ENCODE data around the gene ITCH. TPM values are rescaled to one million over a fixed set of nuclear protein-coding genes. Genes with fewer than 3 reads are reported as not detected.
"Not testable (repeated sequence)": the region's sequence is repeated elsewhere in the genome, so short reads cannot be mapped to it uniquely, and the experiment has no call there.

The ITCH gene
- total and polyA plus RNA-seq, 2 of the 8 experiments (the other 6 are each of a cell fraction or from before 2014, with no cell fraction given) = 3.9 to 45.2 TPM

- WGBS, 2 experiments (ENCODE audit: extremely low coverage in 1 of 2, insufficient coverage in 1 of 2, insufficient read length in 1 of 2, insufficient replicate concordance in 2 of 2, low coverage in 1 of 2, low lambda C conversion rate in 2 of 2, missing lambda C conversion rate in 1 of 2) = 98% methylated on average over 3 of the region's 4 CpGs; no CpG with 5 or more reads in 1 of the 2 experiments
These were observed 34.9 kb upstream of the ITCH start for GRCh38 chr20:34328207-34328606.

More at GRCh38 chr20:34328207-34328606, 34.9 kb upstream of the ITCH start:
- CTCF ChIA-PET (ENCODE audit: partially characterized antibody) = interaction anchor here (1.2 kb wide), 1 partner anchor 16 kb away, joined by 5 read pairs; no protein-coding TSS in a partner anchor
- H2BK20ac ChIP-seq (ENCODE audit: low read length); H3K14ac ChIP-seq (ENCODE audit: insufficient read length); H4K91ac ChIP-seq (replicated peaks; ENCODE audit: insufficient read length, low read length); H4K20me1 ChIP-seq (replicated peaks in 1 of 2; ENCODE audit: control insufficient read depth in 1 of 2, insufficient read depth in 2 of 2, low read length in 2 of 2); H3K56ac ChIP-seq (replicated peaks; ENCODE audit: insufficient read length, low read depth, low read length); H2AK5ac ChIP-seq (ENCODE audit: low read depth, low read length); H4K8ac ChIP-seq (ENCODE audit: extremely low read depth, insufficient read depth, low read length); H3K36me3 ChIP-seq (ENCODE audit: control insufficient read depth in 2 of 4, insufficient read depth in 4 of 4, low read length in 3 of 4); H3K4me2 ChIP-seq (ENCODE audit: insufficient read depth in 1 of 2, low read depth in 2 of 2, low read length in 2 of 2); H2BK12ac ChIP-seq (ENCODE audit: low read depth, low read length); H3K9me3 ChIP-seq (ENCODE audit: insufficient read depth in 2 of 2, low read depth in 1 of 2, low read length in 1 of 2); POLR2A ChIA-PET (ENCODE audit: partially characterized antibody); FAIRE-seq; H3K79me1 ChIP-seq (ENCODE audit: low read depth, low read length); H3K23ac ChIP-seq (ENCODE audit: insufficient read length); H3K79me2 ChIP-seq (ENCODE audit: control insufficient read depth in 1 of 2, insufficient read depth in 2 of 2, low read length in 2 of 2); H3K4me3 ChIP-seq (ENCODE audit: extremely low read depth in 1 of 4, insufficient read depth in 2 of 4, low read depth in 3 of 4, low read length in 4 of 4); H2BK5ac ChIP-seq (ENCODE audit: low read depth, low read length); DNase-seq (ENCODE audit: low read depth in 1 of 2, low spot score in 2 of 2); H4K5ac ChIP-seq (ENCODE audit: insufficient read length, low read depth, low read length); H2BK120ac ChIP-seq (replicated peaks; ENCODE audit: low read depth, low read length); H3K4ac ChIP-seq (replicated peaks; ENCODE audit: insufficient read length, low read depth, low read length); H3K27ac ChIP-seq (ENCODE audit: low read depth, low read length); H2AFZ ChIP-seq (ENCODE audit: low read length); H2BK15ac ChIP-seq (ENCODE audit: low read length); H3K4me1 ChIP-seq (replicated peaks in 1 of 4; ENCODE audit: control insufficient read depth in 3 of 4, insufficient read depth in 4 of 4, low read length in 3 of 4); H3K23me2 ChIP-seq (ENCODE audit: low read depth, low read length); H3K18ac ChIP-seq (ENCODE audit: extremely low read depth, low read length); H3K9ac ChIP-seq (replicated peaks in 1 of 4; ENCODE audit: extremely low read depth in 1 of 4, low read depth in 3 of 4, low read length in 3 of 4); H3K27me3 ChIP-seq (replicated peaks in 1 of 4; ENCODE audit: control insufficient read depth in 3 of 4, extremely low read depth in 1 of 4, insufficient read depth in 3 of 4, low read length in 3 of 4): not testable (repeated sequence)
